Measurements from ENCODE around the gene AGPS. TPM values are rescaled to one million over a fixed set of nuclear protein-coding genes. Genes with fewer than 3 reads are reported as not detected.

AGPS gene
- total RNA-seq: 32.3 and 44.1 TPM in 2 replicates

GRCh38 chr2:177392373-177393202 is at the start of gene AGPS:
TSS of gene AGPS (plus strand) at chr2:177392773. CDS start at chr2:177392790, 17 bp downstream.

Other genes starting within 250 kb of the AGPS start
- 42.7 and 56.3 TPM in 2 replicates for gene HNRNPA3, start 180.0 kb upstream of the AGPS start, total RNA-seq
- gene NFE2L2, start 128.0 kb upstream of the AGPS start, total RNA-seq: 56.9 and 81.7 TPM in 2 replicates

Data from uterine smooth muscle cell (primary cell).